ENCODE data around the gene TMEM38A.

GRCh38 chr19:16638666-16639065 lies 22.3 kb upstream of the TMEM38A start:
- TF ChIP-seq CTCF (IDR thresholded peaks at IDR 0.05): no peak
- no peak for TF ChIP-seq POLR2A (IDR thresholded peaks at IDR 0.05)

Measured in suprapubic skin (tissue), 3 donors.